Prostate gland (tissue), 2 donors: Measurements from ENCODE around the gene UBA52. TPM values are rescaled to one million over a fixed set of nuclear protein-coding genes. Genes with fewer than 3 reads are reported as not detected.

Experiments
- DNase-seq: peaks from one replicate; pipeline ENCODE4 v3.0.0-alpha.2; 2019; ENCODE audit warnings: low spot score
- H3K27ac ChIP-seq, 2 donors: fragments of 200-600 bp; sonication (generic); 2 replicates each; pipeline ENCODE4 v1.5.1; 2017 to 2019
- H3K27me3 ChIP-seq: fragments of 200-600 bp; sonication (generic); replicated peaks from 2 replicates; pipeline ENCODE4 v1.5.1; 2019; ENCODE audit not compliant: insufficient read depth
- H3K36me3 ChIP-seq, 2 donors: fragments of 200-600 bp; sonication (generic); 1 replicate in 1 of 2; 2 replicates in 1 of 2; pipeline versions ENCODE4 v1.5.1 to v1.8.1; 2017 to 2019
- H3K4me1 ChIP-seq: fragments of 200-600 bp; sonication (generic); replicated peaks from 2 replicates; pipeline ENCODE4 v1.5.1; 2019
- H3K4me3 ChIP-seq, 2 donors: fragments of 200-600 bp; sonication (generic); 2 replicates each; pipeline ENCODE4 v1.5.1; 2017 to 2019
- H3K9me3 ChIP-seq: fragments of 200-600 bp; sonication (generic); 2 replicates; pipeline ENCODE4 v1.5.1; 2017
- POLR2A ChIP-seq: fragments of 450-650 bp; IDR thresholded peaks from one replicate; pipeline ENCODE4 v1.6.1; 2016; ENCODE audit warnings: antibody characterized with exemption, mild to moderate bottlenecking
- POLR2AphosphoS5 ChIP-seq: sonication (generic); formaldehyde crosslinking; IDR thresholded peaks from one replicate; pipeline ENCODE4 v1.6.1; 2017; ENCODE audit warnings: antibody characterized with exemption
- WGBS: methylation state at CpG from one replicate; pipeline ENCODE4 v1.1.5; 2018; 5-methylcytosine and 5-hydroxymethylcytosine counted together
- intact Hi-C: fragments of 100-400 bp; cut with DNase I; formaldehyde crosslinking; loops from one replicate; pipeline ENCODE4 v1.14.2; 2022
- total RNA-seq, 2 donors: library from RNA; depleted of rRNA; stranded (reverse); fragments of >200 nt; gene quantifications; one replicate each; pipeline ENCODE4 v1.1.0, GENCODE V29; 2016
- TF ChIP-seq, protein P1 (sequence below), 4 experiments: fragments of 200-600 bp in 2 of 4; fragments of 450-650 bp in 2 of 4; sonication (generic) in 2 of 4; IDR thresholded peaks; 1 replicate in 3 of 4; 2 replicates in 1 of 4; pipeline ENCODE4 v1.5.1; 2016 to 2019; ENCODE audit warnings: antibody characterized with exemption in 4 of 4, mild to moderate bottlenecking in 2 of 4, moderate library complexity in 2 of 4

UBA52 gene
- total RNA-seq, 2 donors from 2014 or later = 646 to 738 TPM

DNA sequence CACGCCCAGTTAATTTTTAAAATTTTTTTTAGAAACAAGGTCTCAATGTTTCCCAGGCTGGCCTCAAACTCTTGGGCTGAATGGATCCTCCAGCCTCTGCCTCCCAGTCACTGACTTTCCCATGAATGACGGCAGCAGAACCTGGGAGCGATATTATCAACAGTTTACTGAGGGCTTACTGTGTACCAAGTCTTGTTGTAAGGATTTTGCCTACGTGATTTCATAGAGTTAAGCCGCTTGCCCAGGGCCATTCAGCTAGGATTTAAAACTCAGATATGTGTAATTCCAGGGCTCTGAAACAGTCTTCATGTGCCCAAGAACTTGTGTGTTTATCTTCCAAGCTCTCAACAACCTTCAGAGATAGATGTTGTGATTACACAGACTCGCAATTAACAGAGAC, 20.0 kb upstream of the UBA52 start:
- Histone ChIP-seq H3K4me3 (no peak overlapping the region), H3K27me3 (no peaks in the 10 kb centered on the region), H3K27ac (no peak overlapping the region), H3K4me1 (no peaks in the 10 kb centered on the region), H3K36me3 (no peaks in the 10 kb centered on the region), H3K9me3 (no peaks in the 10 kb centered on the region)
- 49% methylated on average over 6 of the region's 6 CpGs for WGBS
- intact Hi-C loops = no loop called here
- TF ChIP-seq POLR2AphosphoS5 (no peak), POLR2A (no peak)
- TF ChIP-seq, protein P1, sequence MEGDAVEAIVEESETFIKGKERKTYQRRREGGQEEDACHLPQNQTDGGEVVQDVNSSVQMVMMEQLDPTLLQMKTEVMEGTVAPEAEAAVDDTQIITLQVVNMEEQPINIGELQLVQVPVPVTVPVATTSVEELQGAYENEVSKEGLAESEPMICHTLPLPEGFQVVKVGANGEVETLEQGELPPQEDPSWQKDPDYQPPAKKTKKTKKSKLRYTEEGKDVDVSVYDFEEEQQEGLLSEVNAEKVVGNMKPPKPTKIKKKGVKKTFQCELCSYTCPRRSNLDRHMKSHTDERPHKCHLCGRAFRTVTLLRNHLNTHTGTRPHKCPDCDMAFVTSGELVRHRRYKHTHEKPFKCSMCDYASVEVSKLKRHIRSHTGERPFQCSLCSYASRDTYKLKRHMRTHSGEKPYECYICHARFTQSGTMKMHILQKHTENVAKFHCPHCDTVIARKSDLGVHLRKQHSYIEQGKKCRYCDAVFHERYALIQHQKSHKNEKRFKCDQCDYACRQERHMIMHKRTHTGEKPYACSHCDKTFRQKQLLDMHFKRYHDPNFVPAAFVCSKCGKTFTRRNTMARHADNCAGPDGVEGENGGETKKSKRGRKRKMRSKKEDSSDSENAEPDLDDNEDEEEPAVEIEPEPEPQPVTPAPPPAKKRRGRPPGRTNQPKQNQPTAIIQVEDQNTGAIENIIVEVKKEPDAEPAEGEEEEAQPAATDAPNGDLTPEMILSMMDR (IDR thresholded peaks at IDR 0.05) = no peak
- DNase-seq = no peak

DNA sequence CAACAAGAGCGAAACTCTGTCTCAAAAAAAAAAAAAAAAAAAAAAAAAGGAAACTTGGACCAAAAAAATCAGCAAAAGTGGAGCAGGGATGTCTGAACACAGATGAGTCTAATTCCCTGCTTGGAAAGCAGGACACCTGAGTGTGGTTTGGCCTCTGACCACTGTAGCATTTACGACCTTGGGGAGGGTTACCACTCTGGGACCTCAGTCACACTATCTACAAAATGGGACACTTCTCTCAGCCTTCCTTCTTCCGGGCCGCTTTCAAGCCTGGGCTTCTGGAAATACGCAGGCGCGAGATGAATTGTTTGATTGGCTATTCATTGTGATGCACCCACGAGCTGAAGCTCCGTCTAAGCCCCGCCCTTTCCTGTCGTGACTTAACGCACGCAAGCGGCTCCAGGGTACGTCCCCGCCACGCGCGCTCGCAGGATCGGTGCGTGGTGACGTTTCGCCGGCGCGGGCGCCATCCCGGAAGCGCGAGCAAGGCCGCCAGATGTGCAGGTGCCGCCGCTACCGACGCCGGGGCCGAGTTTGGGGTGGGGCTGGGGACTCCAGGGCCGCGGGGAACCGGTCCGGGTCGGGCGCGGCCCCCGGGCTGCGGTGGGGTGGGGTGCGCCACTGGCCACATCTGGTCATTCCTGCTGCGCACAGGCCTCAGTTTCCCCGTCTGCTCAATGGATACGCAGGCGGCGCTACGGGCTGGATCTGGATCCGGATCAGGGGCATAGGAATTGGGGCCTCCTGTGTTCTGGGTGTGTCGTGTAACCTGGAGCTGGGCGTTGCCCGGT, 14.1 kb upstream of the UBA52 start, which contains the start of gene KXD1:
Gene KXD1 (plus strand): TSS at position 460 of the 791 bp plus-strand sequence. CDS start 4,187 bp downstream, outside the sequence.
- Histone ChIP-seq H3K9me3 (no peaks in the 10 kb centered on the region), H3K36me3 (no peaks in the 10 kb centered on the region), H3K4me1 (peaks cover 7% of the 10 kb centered on the region), H3K4me3 (peak within 1 kb of the TSS; percentile 59 to 87), H3K27ac (peak within 1 kb of the TSS; percentile 87), H3K27me3 (no peaks in the 10 kb centered on the region)
- peak; percentile 96 for DNase-seq
- WGBS = 1% methylated on average over 47 of the region's 58 CpGs
- peak; percentile 84 for TF ChIP-seq POLR2A
- peak; percentile 96 for TF ChIP-seq POLR2AphosphoS5
- TF ChIP-seq, protein P1 (IDR thresholded peaks at IDR 0.05) = no peak
- intact Hi-C loops = loop anchor here (5.0 kb wide), 1 partner anchor 35 kb away; the partner anchor contains the start of gene ELL

DNA sequence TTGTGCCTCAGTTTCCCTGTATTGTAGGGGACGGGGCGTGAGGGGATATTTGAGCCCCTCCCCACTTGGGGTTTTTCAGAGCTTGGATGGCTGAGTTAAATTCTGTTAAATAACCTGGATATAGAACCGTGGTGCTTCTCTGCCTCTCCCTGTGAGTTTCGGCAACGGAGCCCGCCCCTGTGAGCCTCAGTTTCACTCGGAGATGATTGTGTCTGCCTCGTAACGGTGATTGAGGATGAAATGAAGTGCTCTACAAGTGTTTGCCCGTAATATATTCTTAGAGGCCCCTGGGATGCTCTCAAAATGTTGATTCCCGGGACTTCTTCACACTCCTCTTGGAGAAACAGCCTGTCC, 13.5 kb upstream of the UBA52 start:
- TF ChIP-seq POLR2AphosphoS5 = no peak
- TF ChIP-seq, protein P1 (IDR thresholded peaks at IDR 0.05) = no peak
- Histone ChIP-seq H3K27ac (peak overlapping the region; percentile 87), H3K4me3 (peak overlapping the region; percentile 59 to 87), H3K36me3 (no peaks in the 10 kb centered on the region), H3K27me3 (no peaks in the 10 kb centered on the region), H3K9me3 (no peaks in the 10 kb centered on the region), H3K4me1 (peaks cover 7% of the 10 kb centered on the region)
- WGBS = 4% methylated on average over 11 of the region's 11 CpGs
- DNase-seq = no peak
- intact Hi-C loops = loop anchor here (5.0 kb wide), 1 partner anchor 36 kb away; the partner anchor contains the start of gene ELL

DNA sequence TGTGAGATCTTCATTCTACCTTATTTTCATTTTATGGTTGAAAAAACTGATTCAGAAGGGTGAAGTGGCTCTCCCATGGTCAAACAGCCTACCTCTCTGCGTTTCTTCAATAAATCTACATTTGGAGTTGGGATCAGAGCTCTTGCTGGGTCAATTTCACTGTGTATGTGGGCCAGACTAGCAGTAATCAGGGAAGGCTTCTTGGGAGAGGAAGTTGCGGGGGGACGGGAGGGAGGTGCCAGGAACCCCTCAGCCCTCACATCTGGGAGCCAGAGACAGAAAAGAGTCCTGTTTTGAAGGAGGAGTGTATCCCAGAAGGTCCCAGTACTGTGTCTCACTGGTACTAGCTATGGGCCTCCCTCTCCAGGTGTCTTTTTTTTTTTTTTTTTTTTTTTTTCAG, 13.1 kb upstream of the UBA52 start:
- Histone ChIP-seq H3K27me3 (no peaks in the 10 kb centered on the region), H3K9me3 (no peaks in the 10 kb centered on the region), H3K4me1 (peaks cover 7% of the 10 kb centered on the region), H3K36me3 (no peaks in the 10 kb centered on the region), H3K27ac (peak overlapping the region; percentile 87), H3K4me3 (peak overlapping the region; percentile 59 to 87)
- intact Hi-C loops = loop anchor here (5.0 kb wide), 1 partner anchor 36 kb away; the partner anchor contains the start of gene ELL
- TF ChIP-seq POLR2A (no peak), POLR2AphosphoS5 (no peak)
- 67% methylated on average over 3 of the region's 3 CpGs for WGBS
- DNase-seq = no peak

DNA sequence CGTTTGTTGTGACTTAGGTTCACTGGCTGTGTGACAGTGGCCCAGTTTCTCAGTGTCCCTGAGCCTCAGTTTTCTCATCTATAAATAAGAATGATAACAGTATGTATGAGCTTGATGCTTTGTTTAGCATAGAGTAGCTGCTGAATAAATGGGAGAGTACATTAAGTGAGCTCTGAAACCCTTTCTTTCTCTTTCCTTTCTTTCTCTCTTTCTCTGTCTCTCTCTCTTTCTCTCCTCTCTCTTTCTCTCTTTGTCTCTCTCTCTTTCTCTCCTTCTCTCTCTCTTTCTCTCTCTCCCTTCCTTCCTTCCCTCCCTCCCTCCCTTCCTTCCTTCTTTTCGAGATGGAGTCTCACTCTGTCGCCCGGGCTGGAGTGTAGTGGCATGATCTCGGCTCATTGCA, 12.0 kb upstream of the UBA52 start:
- H3K27me3 ChIP-seq = no peaks in the 10 kb centered on the region
- 66% methylated on average over 5 of the region's 5 CpGs for WGBS
- TF ChIP-seq POLR2AphosphoS5 (no peak), POLR2A (no peak)
- TF ChIP-seq, protein P1 (IDR thresholded peaks at IDR 0.05) = no peak
- no peak overlapping the region for H3K27ac ChIP-seq
- no peak overlapping the region for H3K4me3 ChIP-seq
- DNase-seq = no peak
- peaks cover 7% of the 10 kb centered on the region for H3K4me1 ChIP-seq
- H3K9me3 ChIP-seq = no peaks in the 10 kb centered on the region
- no peaks in the 10 kb centered on the region for H3K36me3 ChIP-seq
- intact Hi-C loops = loop anchor here (5.0 kb wide), 1 partner anchor 37 kb away; the partner anchor contains the start of gene ELL
